GM12878 (cell line): ENCODE measurements around the gene BCLAF1. TPM values are rescaled to one million over a fixed set of nuclear protein-coding genes. Genes with fewer than 3 reads are reported as not detected.

Source experiments
- ATAC-seq: fragments of 200-7000 bp; cut with Tn5 transposase; 3 replicates; pipeline ENCODE4 v1.9.1; 2020; ENCODE audit warnings: mild to moderate bottlenecking, moderate library complexity
- BruUV-seq: library from RNA; stranded (reverse); fragments of 400-500 nt; replicated peaks from 2 replicates; lab custom pipeline; 2021; lab: Mats Ljungman, UMichigan
- CTCF ChIA-PET: fragments of 300-600 bp; sonication (Branson Sonifier 250); formaldehyde crosslinking; extraction: SDS; loops from one replicate; lab custom pipeline; 2021; ENCODE audit warnings: inconsistent platforms; lab: Yijun Ruan, JAX
- POLR2A ChIA-PET: fragments of 350-600 bp; formaldehyde crosslinking; extraction: SDS; loops from one replicate; lab custom pipeline; 2021; ENCODE audit warnings: inconsistent platforms; lab: Charles Lee
- RAD21 ChIA-PET: fragments of 300-600 bp; sonication (Branson Sonifier 250); formaldehyde crosslinking; loops from one replicate; lab custom pipeline; 2023; ENCODE audit warnings: antibody characterized with exemption; ENCODE audit not compliant: unreplicated experiment; lab: Charles Lee
- SMC1A ChIA-PET: fragments of 300-600 bp; sonication (Branson Sonifier 250); formaldehyde crosslinking; loops from one replicate; lab custom pipeline; 2023; ENCODE audit not compliant: unreplicated experiment, uncharacterized antibody; lab: Charles Lee
- DNase-seq: peaks from one replicate; pipeline ENCODE4 v3.0.0-alpha.2; 2011; ENCODE audit warnings: low read depth, low spot score
- FAIRE-seq: peaks from 3 replicates; lab custom pipeline; 2011; peaks lifted over from hg19 to GRCh38; lab: Jason Lieb, UNC
- H2AFZ ChIP-seq: 2 replicates; pipeline ENCODE4 v1.6.0; 2011; ENCODE audit warnings: low read depth, low read length, control low read depth; ENCODE audit not compliant: control insufficient read depth
- H3K27ac ChIP-seq: 2 replicates; pipeline ENCODE4 v1.5.1; 2011; ENCODE audit warnings: control low read depth; ENCODE audit not compliant: control insufficient read depth, insufficient read depth
- H3K27me3 ChIP-seq, 2 experiments: replicated peaks in 1 of 2; 2 replicates each; pipeline versions ENCODE4 v1.6.0 to v1.6.1; 2011; ENCODE audit warnings: low read length in 1 of 2; ENCODE audit not compliant: control insufficient read depth in 2 of 2, insufficient read depth in 2 of 2
- H3K36me3 ChIP-seq, 2 experiments: 2 replicates each; pipeline ENCODE4 v1.5.1; 2011; ENCODE audit warnings: low read length in 1 of 2; ENCODE audit not compliant: control insufficient read depth in 2 of 2, insufficient read depth in 2 of 2
- H3K4me1 ChIP-seq: 2 replicates; pipeline ENCODE4 v1.6.1; 2011; ENCODE audit warnings: mild to moderate bottlenecking, low read length, moderate library complexity, mixed read lengths; ENCODE audit not compliant: control insufficient read depth, insufficient read depth
- H3K4me2 ChIP-seq: 2 replicates; pipeline ENCODE4 v1.6.0; 2011; ENCODE audit warnings: control low read depth; ENCODE audit not compliant: control insufficient read depth, insufficient read depth
- H3K4me3 ChIP-seq: fragments of 200-600 bp; sonication (generic); 2 replicates; pipeline ENCODE4 v1.5.1; 2016
- H3K79me2 ChIP-seq: 2 replicates; pipeline ENCODE4 v1.6.0; 2011; ENCODE audit warnings: low read length; ENCODE audit not compliant: control insufficient read depth, insufficient read depth
- H3K9ac ChIP-seq: 2 replicates; pipeline ENCODE4 v1.8.0; 2011; ENCODE audit warnings: low read length, control low read depth, mixed read lengths; ENCODE audit not compliant: control insufficient read depth, insufficient read depth
- H3K9me3 ChIP-seq: replicated peaks from 3 replicates; pipeline ENCODE4 v1.5.1; 2011; ENCODE audit warnings: mild to moderate bottlenecking, low read length; ENCODE audit not compliant: control insufficient read depth, insufficient read depth
- H4K20me1 ChIP-seq: 2 replicates; pipeline ENCODE4 v1.6.0; 2011; ENCODE audit not compliant: control insufficient read depth, insufficient read depth
- ATF7 ChIP-seq: fragments of 450-650 bp; IDR thresholded peaks from 2 replicates; pipeline ENCODE4 v1.6.1; 2016; ENCODE audit warnings: low read depth, mild to moderate bottlenecking
- CBX5 ChIP-seq: sonication (generic); IDR thresholded peaks from 2 replicates; pipeline ENCODE4 v1.6.1; 2016; ENCODE audit warnings: low read depth, moderate library complexity, mild to moderate bottlenecking, inconsistent platforms
- CHD4 ChIP-seq: fragments of 200-600 bp; sonication (generic); IDR thresholded peaks from 2 replicates; pipeline ENCODE4 v1.6.1; 2016; ENCODE audit warnings: mild to moderate bottlenecking
- IKZF1 ChIP-seq: fragments of 450-650 bp; conservative IDR thresholded peaks from 2 replicates; pipeline ENCODE4 v1.6.1; 2017; ENCODE audit warnings: antibody characterized with exemption, mild to moderate bottlenecking
- NBN ChIP-seq: fragments of 450-650 bp; IDR thresholded peaks from 2 replicates; pipeline ENCODE4 v1.6.1; 2016
- SP1 ChIP-seq: IDR thresholded peaks from one replicate; pipeline ENCODE4 v1.6.1; 2011; ENCODE audit warnings: low read depth, low read length
- TCF3 ChIP-seq: IDR thresholded peaks from 2 replicates; pipeline ENCODE4 v1.6.1; 2012; ENCODE audit warnings: low read depth, mild to moderate bottlenecking, low read length, borderline replicate concordance; ENCODE audit not compliant: insufficient read depth
- ZBTB40 ChIP-seq: fragments of 450-650 bp; IDR thresholded peaks from 2 replicates; pipeline ENCODE4 v1.6.1; 2016; ENCODE audit warnings: mild to moderate bottlenecking, moderate library complexity, borderline replicate concordance
- WGBS: methylation state at CpG from one replicate; pipeline ENCODE4 v1.1.6; 2016; ENCODE audit warnings: low lambda C conversion rate; ENCODE audit not compliant: insufficient replicate concordance, insufficient coverage; ENCODE audit errors: missing lambda C conversion rate; 5-methylcytosine and 5-hydroxymethylcytosine counted together
- in situ Hi-C: fragments of 300-500 bp; cut with MboI; formaldehyde crosslinking; loops from 9 replicates; pipeline ENCODE4 v1.14.3; 2018; ENCODE audit warnings: mixed read lengths
- intact Hi-C: fragments of 100-400 bp; cut with micrococcal nuclease; formaldehyde crosslinking; loops from one replicate; pipeline ENCODE4 v1.14.2; 2022; ENCODE audit not compliant: unreplicated experiment
- polyA plus RNA-seq, 11 experiments: library from polyadenylated mRNA; depleted of rRNA in 4 of 11; unstranded in 6 of 11; stranded (reverse) in 5 of 11; fragments of >200 nt; fragmentation: Nextera tagmentation in 4 of 11; fragmentation: Illumina TruSeq in 1 of 11; extraction: Ambion mirVana in 4 of 11; extraction: Trizol in 1 of 11; gene quantifications; 1 replicate in 1 of 11; 2 replicates in 10 of 11; pipeline versions ENCODE4 v1.2.1 to v1.2.3, GENCODE V29; 2011 to 2016; ENCODE audit warnings: inconsistent platforms in 2 of 11, missing spikeins in 2 of 11, low read depth in 1 of 11
- total RNA-seq, 4 experiments: library from RNA; depleted of rRNA in 3 of 4; stranded (reverse); fragments of >200 nt in 3 of 4; fragmentation: Illumina TruSeq in 1 of 4; extraction: Trizol in 1 of 4; gene quantifications; 2 replicates each; pipeline versions ENCODE4 v1.2.1 to v1.2.3, GENCODE V29; 2013 to 2021

Gene BCLAF1
- total and polyA plus RNA-seq, 10 of the 15 experiments (the other 5 are each of a cell fraction or from before 2014, with no cell fraction given), result 56.0 to 223 (median 114) TPM

GRCh38 chr6:136244061-136244616 is 45.5 kb downstream of the BCLAF1 start:
- H3K27me3 ChIP-seq, result no peaks in the 10 kb centered on the region
- no peaks in the 10 kb centered on the region for H3K9me3 ChIP-seq
- no TSS peak for BruUV-seq
- ChIA-PET SMC1A (interaction anchor here (1.5 kb wide), 1 partner anchor 17 kb away, joined by 6 read pairs; no protein-coding TSS in a partner anchor), POLR2A (interaction anchor here (0.7 kb wide), 1 partner anchor 42 kb away, joined by 4 read pairs; no protein-coding TSS in a partner anchor), RAD21 (no interaction called here), CTCF (interaction anchor here (1.5 kb wide), 1 partner anchor 18 kb away, joined by 7 read pairs; no protein-coding TSS in a partner anchor)
- in situ Hi-C loops (no loop called here), intact Hi-C loops (no loop called here)
- ATAC-seq, result no peak
- no peak overlapping the region for H3K9ac ChIP-seq
- H3K4me2 ChIP-seq, result no peak overlapping the region
- H3K27ac ChIP-seq, result no peak overlapping the region
- H4K20me1 ChIP-seq, result no peaks in the 10 kb centered on the region
- FAIRE-seq, result no peak
- DNase-seq, result no peak
- TF ChIP-seq CHD4 (no peak), ZBTB40 (no peak), ATF7 (no peak), NBN (no peak), TCF3 (no peak), SP1 (no peak), CBX5 (no peak), IKZF1 (no peak)
- no peaks in the 10 kb centered on the region for H3K4me1 ChIP-seq
- no peak overlapping the region for H3K4me3 ChIP-seq
- peaks cover 0 to 8% of the 10 kb centered on the region in 2 experiments; a peak in 2 of 4 replicates for H3K36me3 ChIP-seq
- no peak overlapping the region for H2AFZ ChIP-seq
- over 99% methylated on average over 5 of the region's 5 CpGs for WGBS
- peaks cover 9% of the 10 kb centered on the region for H3K79me2 ChIP-seq
